IMR-90 (cell line): ENCODE results near the gene PCDHB10. TPM values are rescaled to one million over a fixed set of nuclear protein-coding genes. Genes with fewer than 3 reads are reported as not detected.

Experiments used
- ATAC-seq: fragments of 200-7000 bp; cut with Tn5 transposase; 2 replicates; pipeline ENCODE4 v1.9.1; 2020; ENCODE audit warnings: low read depth, mild to moderate bottlenecking, moderate library complexity
- BruUV-seq: library from RNA; stranded (reverse); fragments of 400-500 nt; replicated peaks from 2 replicates; lab custom pipeline; 2021; lab: Mats Ljungman, UMichigan
- CTCF ChIA-PET: fragments of 300-600 bp; formaldehyde crosslinking; extraction: SDS; loops from one replicate; lab custom pipeline; 2021; ENCODE audit warnings: antibody characterized with exemption; lab: Yijun Ruan, JAX
- POLR2A ChIA-PET: fragments of 300-600 bp; sonication (Branson Sonifier 250); formaldehyde crosslinking; loops from one replicate; lab custom pipeline; 2022; ENCODE audit warnings: antibody characterized with exemption; ENCODE audit not compliant: unreplicated experiment; lab: Charles Lee
- DNase-seq: peaks from one replicate; pipeline ENCODE4 v3.0.0; 2013
- H2AFZ ChIP-seq: replicated peaks from 2 replicates; pipeline ENCODE3; 2013; ENCODE audit warnings: low read length, mild to moderate bottlenecking; ENCODE audit not compliant: poor library complexity
- H2AK5ac ChIP-seq: 2 replicates; pipeline ENCODE4 v1.6.1; 2013; ENCODE audit warnings: low read depth, low read length, inconsistent platforms
- H2AK9ac ChIP-seq: replicated peaks from 2 replicates; pipeline ENCODE3; 2013; ENCODE audit warnings: mild to moderate bottlenecking, low read depth, low read length, moderate library complexity; ENCODE audit not compliant: poor library complexity
- H2BK120ac ChIP-seq: 2 replicates; pipeline ENCODE4 v1.6.1; 2013; ENCODE audit warnings: low read depth, low read length, inconsistent platforms
- H2BK15ac ChIP-seq: 3 replicates; pipeline ENCODE4 v1.6.1; 2013; ENCODE audit warnings: low read depth, low read length, inconsistent platforms
- H2BK20ac ChIP-seq: 2 replicates; pipeline ENCODE4 v1.6.1; 2013; ENCODE audit warnings: low read depth, mild to moderate bottlenecking, inconsistent platforms, low read length, moderate library complexity
- H2BK5ac ChIP-seq: 2 replicates; pipeline ENCODE4 v1.6.1; 2013; ENCODE audit warnings: mild to moderate bottlenecking, low read depth, low read length, inconsistent platforms; ENCODE audit not compliant: poor library complexity, severe bottlenecking
- H3K14ac ChIP-seq: replicated peaks from 2 replicates; pipeline ENCODE4 v1.6.1; 2013; ENCODE audit warnings: low read depth, low read length, inconsistent platforms
- H3K18ac ChIP-seq: 2 replicates; pipeline ENCODE4 v1.6.1; 2013; ENCODE audit warnings: low read depth, low read length, control low read depth
- H3K23ac ChIP-seq: 2 replicates; pipeline ENCODE4 v1.6.1; 2013; ENCODE audit warnings: low read depth, low read length, inconsistent platforms
- H3K27ac ChIP-seq: 2 replicates; pipeline ENCODE4 v1.5.1; 2013; ENCODE audit warnings: mild to moderate bottlenecking, control low read depth, low read length; ENCODE audit not compliant: insufficient read depth
- H3K27me3 ChIP-seq: 2 replicates; pipeline ENCODE4 v1.6.1; 2013; ENCODE audit warnings: low read length; ENCODE audit not compliant: control insufficient read depth, insufficient read depth
- H3K36me3 ChIP-seq: 2 replicates; pipeline ENCODE4 v1.6.1; 2013; ENCODE audit warnings: low read length, mixed read lengths; ENCODE audit not compliant: control insufficient read depth, insufficient read depth
- H3K4ac ChIP-seq: 2 replicates; pipeline ENCODE4 v1.6.1; 2013; ENCODE audit warnings: low read depth, low read length, inconsistent platforms
- H3K4me1 ChIP-seq: 2 replicates; pipeline ENCODE4 v1.6.1; 2013; ENCODE audit warnings: low read length, mixed read lengths; ENCODE audit not compliant: control insufficient read depth, insufficient read depth
- H3K4me2 ChIP-seq: 2 replicates; pipeline ENCODE4 v1.6.1; 2013; ENCODE audit warnings: low read depth, mild to moderate bottlenecking, control low read depth, low read length, moderate library complexity
- H3K4me3 ChIP-seq: 2 replicates; pipeline ENCODE4 v1.5.1; 2013; ENCODE audit warnings: low read depth, mild to moderate bottlenecking, control low read depth, low read length, moderate library complexity; ENCODE audit not compliant: insufficient read depth
- H3K56ac ChIP-seq: 2 replicates; pipeline ENCODE4 v1.6.1; 2013; ENCODE audit warnings: low read length, inconsistent platforms; ENCODE audit not compliant: insufficient read depth; ENCODE audit errors: extremely low read depth
- H3K79me1 ChIP-seq, 2 experiments: 2 replicates each; pipeline ENCODE4 v1.6.1; 2013; ENCODE audit warnings: low read length in 2 of 2, inconsistent platforms in 1 of 2, low read depth in 1 of 2
- H3K9ac ChIP-seq: 2 replicates; pipeline ENCODE4 v1.6.1; 2013; ENCODE audit warnings: low read depth, low read length, control low read depth
- H3K9me1 ChIP-seq: 2 replicates; pipeline ENCODE4 v1.6.1; 2013; ENCODE audit warnings: low read length, inconsistent platforms; ENCODE audit not compliant: insufficient read depth
- H3K9me3 ChIP-seq: 2 replicates; pipeline ENCODE4 v1.6.1; 2013; ENCODE audit warnings: low read length; ENCODE audit not compliant: control insufficient read depth, insufficient read depth
- H4K20me1 ChIP-seq: 2 replicates; pipeline ENCODE4 v1.6.1; 2013; ENCODE audit warnings: low read length, inconsistent platforms; ENCODE audit not compliant: insufficient read depth
- H4K5ac ChIP-seq: 2 replicates; pipeline ENCODE4 v1.6.1; 2013; ENCODE audit warnings: mild to moderate bottlenecking, low read depth, low read length, control low read depth
- H4K8ac ChIP-seq, 2 experiments: 2 replicates each; pipeline ENCODE4 v1.6.1; 2013; ENCODE audit warnings: low read depth in 2 of 2, low read length in 2 of 2, control low read depth in 1 of 2, inconsistent platforms in 1 of 2
- H4K91ac ChIP-seq: 2 replicates; pipeline ENCODE4 v1.6.1; 2013; ENCODE audit warnings: low read depth, low read length, inconsistent platforms; ENCODE audit not compliant: insufficient read depth
- BHLHE40 ChIP-seq: fragments of 150-350 bp; IDR thresholded peaks from 2 replicates; pipeline ENCODE4 v1.6.1; 2016; ENCODE audit warnings: mild to moderate bottlenecking, low read depth, low read length
- CHD1 ChIP-seq: IDR thresholded peaks from 2 replicates; pipeline ENCODE4 v1.6.1; 2012; ENCODE audit warnings: low read depth, low read length, improper control_type of control experiment
- ELK1 ChIP-seq: fragments of 150-350 bp; IDR thresholded peaks from 2 replicates; pipeline ENCODE4 v1.6.1; 2016; ENCODE audit warnings: low read depth, mild to moderate bottlenecking, low read length, moderate library complexity, borderline replicate concordance
- FOS ChIP-seq: fragments of 150-350 bp; IDR thresholded peaks from 2 replicates; pipeline ENCODE4 v1.6.1; 2016; ENCODE audit warnings: low read depth, low read length
- MAFK ChIP-seq: IDR thresholded peaks from 2 replicates; pipeline ENCODE4 v1.6.1; 2012; ENCODE audit warnings: low read depth, low read length, improper control_type of control experiment
- NFE2L2 ChIP-seq: fragments of 150-350 bp; IDR thresholded peaks from 2 replicates; pipeline ENCODE4 v1.6.1; 2016; ENCODE audit warnings: low read depth, mild to moderate bottlenecking, low read length
- POLR2A ChIP-seq: IDR thresholded peaks from 2 replicates; pipeline ENCODE4 v1.6.1; 2012; ENCODE audit warnings: mild to moderate bottlenecking, low read depth, low read length
- RAD21 ChIP-seq: IDR thresholded peaks from 2 replicates; pipeline ENCODE4 v1.6.1; 2012; ENCODE audit warnings: low read length, improper control_type of control experiment
- RCOR1 ChIP-seq: IDR thresholded peaks from 2 replicates; pipeline ENCODE4 v1.6.1; 2012; ENCODE audit warnings: mild to moderate bottlenecking, low read length, improper control_type of control experiment; ENCODE audit not compliant: insufficient replicate concordance
- USF2 ChIP-seq: fragments of 150-350 bp; IDR thresholded peaks from 2 replicates; pipeline ENCODE4 v1.6.1; 2017; ENCODE audit warnings: mild to moderate bottlenecking, antibody characterized with exemption, low read length, low read depth
- WGBS, 2 experiments: methylation state at CpG; one replicate each; pipeline versions ENCODE4 v1.1.5 to v1.1.7; 2013; ENCODE audit warnings: missing lambda C conversion rate in 2 of 2; ENCODE audit not compliant: insufficient read length in 1 of 2; ENCODE audit errors: extremely low coverage in 2 of 2; 5-methylcytosine and 5-hydroxymethylcytosine counted together
- dilution Hi-C: fragments of 300-500 bp; cut with HindIII; formaldehyde crosslinking; loops from one replicate; pipeline ENCODE4 v1.14.3; 2018; ENCODE audit warnings: low sequenced_read_pairs; ENCODE audit not compliant: unreplicated experiment
- in situ Hi-C: fragments of 300-500 bp; cut with MboI; formaldehyde crosslinking; loops from 3 replicates; pipeline ENCODE4 v1.14.3; 2019; ENCODE audit warnings: low sequenced_read_pairs, inconsistent platforms, mixed read lengths
- intact Hi-C: fragments of 100-400 bp; cut with micrococcal nuclease; formaldehyde crosslinking; loops from 2 replicates; pipeline ENCODE4 v1.10.0; 2022
- polyA plus RNA-seq, 3 experiments: library from polyadenylated mRNA; depleted of rRNA; stranded (reverse); fragments of >200 nt; gene quantifications; 2 replicates each; pipeline ENCODE4 v1.2.3, GENCODE V29; 2012; ENCODE audit warnings: low replicate concordance in 1 of 3
- total RNA-seq: library from RNA; depleted of rRNA; stranded (reverse); fragments of >200 nt; gene quantifications from 2 replicates; pipeline ENCODE4 v1.2.3, GENCODE V29; 2012
- TF ChIP-seq, protein P1 (sequence below): conservative IDR thresholded peaks from 2 replicates; pipeline ENCODE4 v1.5.1; 2012; ENCODE audit warnings: mild to moderate bottlenecking, low read depth, low read length, improper control_type of control experiment

The PCDHB10 gene
- total and polyA plus RNA-seq, 2 of the 4 experiments (the other 2 are of a cell fraction): 0.18 to 0.22 TPM

DNA sequence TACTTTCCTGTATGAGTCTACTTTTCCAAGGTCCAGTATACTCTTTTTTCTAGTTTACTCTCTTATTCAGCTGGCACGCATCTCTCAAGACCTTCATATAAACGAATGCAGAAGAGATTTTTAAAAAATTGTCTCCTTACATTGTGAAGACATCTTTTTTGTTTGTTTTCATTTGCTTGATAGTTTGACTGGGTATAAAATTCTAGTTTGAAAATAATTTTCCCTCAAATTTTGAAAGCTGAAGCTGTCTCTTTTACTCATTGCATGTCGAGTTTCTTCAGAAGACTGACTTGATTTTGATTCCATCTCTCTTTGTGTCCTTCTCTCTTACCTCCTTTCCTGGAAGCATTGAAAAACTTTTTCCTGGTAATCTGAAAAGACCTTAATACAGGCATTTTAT is 4.2 kb downstream of the PCDHB10 start:
- Histone ChIP-seq H2BK20ac (no peak overlapping the region), H3K79me1 (no peaks in the 10 kb centered on the region), H2BK5ac (no peak overlapping the region), H3K23ac (no peak overlapping the region), H2AK9ac (no peak overlapping the region), H3K9ac (no peak overlapping the region), H3K4me1 (no peaks in the 10 kb centered on the region), H3K4me3 (no peak overlapping the region), H2BK15ac (no peak overlapping the region), H4K91ac (no peak overlapping the region), H2AK5ac (no peak overlapping the region), H4K5ac (no peak overlapping the region), H3K27me3 (no peaks in the 10 kb centered on the region), H4K20me1 (no peaks in the 10 kb centered on the region), H2BK120ac (no peak overlapping the region), H3K9me1 (no peaks in the 10 kb centered on the region), H2AFZ (no peak overlapping the region), H3K4me2 (no peak overlapping the region), H3K9me3 (peaks cover 14% of the 10 kb centered on the region), H3K18ac (no peak overlapping the region), H3K14ac (no peak overlapping the region), H3K36me3 (no peaks in the 10 kb centered on the region), H3K4ac (no peak overlapping the region), H4K8ac (no peak overlapping the region), H3K27ac (no peak overlapping the region), H3K56ac (no peak overlapping the region)
- in situ Hi-C loops (no loop called here), dilution Hi-C loops (no loop called here), intact Hi-C loops (no loop called here)
- TF ChIP-seq, protein P1, sequence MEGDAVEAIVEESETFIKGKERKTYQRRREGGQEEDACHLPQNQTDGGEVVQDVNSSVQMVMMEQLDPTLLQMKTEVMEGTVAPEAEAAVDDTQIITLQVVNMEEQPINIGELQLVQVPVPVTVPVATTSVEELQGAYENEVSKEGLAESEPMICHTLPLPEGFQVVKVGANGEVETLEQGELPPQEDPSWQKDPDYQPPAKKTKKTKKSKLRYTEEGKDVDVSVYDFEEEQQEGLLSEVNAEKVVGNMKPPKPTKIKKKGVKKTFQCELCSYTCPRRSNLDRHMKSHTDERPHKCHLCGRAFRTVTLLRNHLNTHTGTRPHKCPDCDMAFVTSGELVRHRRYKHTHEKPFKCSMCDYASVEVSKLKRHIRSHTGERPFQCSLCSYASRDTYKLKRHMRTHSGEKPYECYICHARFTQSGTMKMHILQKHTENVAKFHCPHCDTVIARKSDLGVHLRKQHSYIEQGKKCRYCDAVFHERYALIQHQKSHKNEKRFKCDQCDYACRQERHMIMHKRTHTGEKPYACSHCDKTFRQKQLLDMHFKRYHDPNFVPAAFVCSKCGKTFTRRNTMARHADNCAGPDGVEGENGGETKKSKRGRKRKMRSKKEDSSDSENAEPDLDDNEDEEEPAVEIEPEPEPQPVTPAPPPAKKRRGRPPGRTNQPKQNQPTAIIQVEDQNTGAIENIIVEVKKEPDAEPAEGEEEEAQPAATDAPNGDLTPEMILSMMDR: no peak
- TF ChIP-seq FOS (no peak), CHD1 (no peak), BHLHE40 (no peak), NFE2L2 (no peak), RCOR1 (no peak), ELK1 (no peak), POLR2A (no peak), MAFK (no peak), USF2 (no peak), RAD21 (no peak)
- no CpG with 5 or more reads among the region's 3 CpGs for WGBS, 2 experiments
- BruUV-seq: no TSS peak
- CTCF ChIA-PET: no interaction called here
- POLR2A ChIA-PET: no interaction called here
- DNase-seq (no peak), ATAC-seq (no peak)
